PC-3 (cell line): ENCODE data around the gene ATG4D. TPM values are rescaled to one million over a fixed set of nuclear protein-coding genes. Genes with fewer than 3 reads are reported as not detected.

Experiments used
- ATAC-seq: fragments of 200-7000 bp; cut with Tn5 transposase; 2 replicates; pipeline ENCODE4 v1.9.1; 2020; ENCODE audit warnings: mild to moderate bottlenecking, moderate library complexity
- BruUV-seq: library from RNA; stranded (reverse); fragments of 400-500 nt; replicated peaks from 2 replicates; lab custom pipeline; 2021; lab: Mats Ljungman, UMichigan
- CTCF ChIA-PET: fragments of 300-600 bp; sonication (Branson Sonifier 250); formaldehyde crosslinking; loops from one replicate; lab custom pipeline; 2022; ENCODE audit warnings: antibody characterized with exemption; lab: Charles Lee
- POLR2A ChIA-PET: fragments of 300-600 bp; sonication (Branson Sonifier 250); formaldehyde crosslinking; loops from one replicate; lab custom pipeline; 2022; ENCODE audit warnings: antibody characterized with exemption; ENCODE audit not compliant: unreplicated experiment; lab: Charles Lee
- DNase-seq: peaks from one replicate; pipeline ENCODE4 v3.0.0-alpha.2; 2015
- H2AFZ ChIP-seq: fragments of 300-600 bp; sonication (generic); 2 replicates; pipeline ENCODE4 v1.6.0; 2016; ENCODE audit warnings: antibody characterized with exemption, low read length
- H3F3A ChIP-seq: fragments of 300-600 bp; sonication (generic); one replicate; pipeline ENCODE4 v1.6.0; 2017; ENCODE audit warnings: antibody characterized with exemption, low read length, control low read depth, mild to moderate bottlenecking; ENCODE audit not compliant: unreplicated experiment
- H3K27ac ChIP-seq: fragments of 300-600 bp; sonication (generic); 2 replicates; pipeline ENCODE4 v1.5.1; 2016; ENCODE audit warnings: mild to moderate bottlenecking, low read length
- H3K27me3 ChIP-seq: fragments of 300-600 bp; sonication (generic); 2 replicates; pipeline ENCODE4 v1.6.1; 2016; ENCODE audit warnings: low read length, mixed read lengths
- H3K36me3 ChIP-seq: fragments of 300-600 bp; sonication (generic); 2 replicates; pipeline ENCODE4 v1.6.1; 2016; ENCODE audit warnings: low read depth, mixed run types, low read length, mixed read lengths
- H3K4me1 ChIP-seq: fragments of 300-600 bp; sonication (generic); 2 replicates; pipeline ENCODE4 v1.5.1; 2016; ENCODE audit warnings: low read length; ENCODE audit not compliant: insufficient read depth
- H3K4me2 ChIP-seq: fragments of 300-600 bp; sonication (generic); 2 replicates; pipeline ENCODE4 v1.6.0; 2016; ENCODE audit warnings: low read length
- H3K4me3 ChIP-seq: fragments of 300-600 bp; sonication (generic); 2 replicates; pipeline ENCODE4 v1.5.1; 2016; ENCODE audit warnings: mild to moderate bottlenecking, low read length, mixed read lengths
- H3K79me2 ChIP-seq: fragments of 300-600 bp; sonication (generic); 2 replicates; pipeline ENCODE4 v1.6.1; 2017; ENCODE audit warnings: low read length, mixed read lengths
- H3K9ac ChIP-seq: fragments of 300-600 bp; sonication (generic); 2 replicates; pipeline ENCODE4 v1.6.0; 2016; ENCODE audit warnings: mild to moderate bottlenecking, low read length
- H3K9me2 ChIP-seq: fragments of 300-600 bp; sonication (generic); replicated peaks from 2 replicates; pipeline ENCODE4 v1.6.1; 2016; ENCODE audit warnings: mixed run types, low read length, mixed read lengths
- H3K9me3 ChIP-seq: fragments of 300-600 bp; sonication (generic); 2 replicates; pipeline ENCODE4 v1.6.1; 2016; ENCODE audit warnings: low read length, mixed read lengths
- H4K20me1 ChIP-seq: fragments of 300-600 bp; sonication (generic); 2 replicates; pipeline ENCODE4 v1.6.1; 2016; ENCODE audit warnings: low read length, mixed read lengths
- EZH2 ChIP-seq: fragments of 300-600 bp; sonication (generic); IDR thresholded peaks from one replicate; pipeline ENCODE4 v1.6.1; 2017; ENCODE audit warnings: antibody characterized with exemption, mild to moderate bottlenecking, low read length; ENCODE audit not compliant: unreplicated experiment
- EZH2phosphoT487 ChIP-seq: fragments of 300-600 bp; sonication (generic); IDR thresholded peaks from 2 replicates; pipeline ENCODE4 v1.6.1; 2018; ENCODE audit warnings: mild to moderate bottlenecking, antibody characterized with exemption, low read length, borderline replicate concordance
- intact Hi-C: fragments of 100-400 bp; cut with micrococcal nuclease; formaldehyde crosslinking; loops from 2 replicates; pipeline ENCODE4 v1.9.0; 2023
- total RNA-seq: library from RNA; depleted of rRNA; stranded (reverse); fragments of >200 nt; gene quantifications from 2 replicates; pipeline ENCODE4 v1.2.3, GENCODE V29; 2014
- TF ChIP-seq, protein P1 (sequence below): fragments of 300-600 bp; sonication (generic); conservative IDR thresholded peaks from 2 replicates; pipeline ENCODE4 v1.5.1; 2017; ENCODE audit warnings: antibody characterized with exemption, low read depth, mild to moderate bottlenecking, low read length

The ATG4D gene
- total RNA-seq, 1 experiment from 2014 or later: 65.9 TPM

DNA sequence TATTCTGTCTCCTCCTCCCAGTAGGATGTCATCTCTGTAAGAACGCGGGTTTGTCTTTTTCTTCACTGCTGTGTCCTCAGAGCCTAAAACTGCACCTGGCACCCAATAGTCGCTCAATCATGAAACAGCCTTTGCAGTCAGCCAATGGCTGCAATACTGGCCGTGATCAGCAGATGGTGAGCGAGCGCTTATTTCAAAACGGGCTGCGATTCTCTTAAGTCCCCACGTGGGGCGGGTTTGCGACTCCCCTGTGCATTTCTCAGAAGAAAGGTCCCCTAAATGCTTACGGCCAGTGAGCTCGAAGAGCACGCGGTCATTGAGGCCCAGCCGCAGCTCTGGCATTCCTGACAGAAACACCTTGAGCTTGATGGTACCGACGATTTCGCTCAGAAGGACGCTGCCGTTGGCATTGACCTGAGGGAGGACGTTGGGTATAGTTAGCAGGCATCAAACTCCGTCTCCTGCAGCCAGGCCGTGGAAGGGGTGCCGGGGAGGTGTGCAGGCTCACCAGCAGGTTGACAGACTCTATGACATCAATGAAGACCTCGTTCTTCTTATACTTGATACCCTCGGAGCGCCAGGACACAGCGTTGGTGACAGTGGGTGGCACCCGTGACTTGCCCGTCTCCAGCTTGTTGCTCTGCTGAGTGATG, 37.4 kb downstream of the ATG4D start:
- Histone ChIP-seq H2AFZ (peak overlapping the region; percentile 85), H3K36me3 (no peaks in the 10 kb centered on the region; the same call in 1 of the 2 replicates), H3K9ac (no peak overlapping the region), H3K27me3 (no peaks in the 10 kb centered on the region), H3K9me2 (no peaks in the 10 kb centered on the region), H3K27ac (no peak overlapping the region), H3K4me2 (peak overlapping the region; percentile 49), H4K20me1 (no peaks in the 10 kb centered on the region), H3F3A (no peaks in the 10 kb centered on the region), H3K4me1 (no peaks in the 10 kb centered on the region), H3K79me2 (no peaks in the 10 kb centered on the region), H3K4me3 (no peak overlapping the region), H3K9me3 (no peaks in the 10 kb centered on the region)
- CTCF ChIA-PET: interaction anchor here (0.5 to 3.8 kb wide), 9 partner anchors 17 to 278 kb away, joined by 3 to 90 read pairs (median 4); no protein-coding TSS in a partner anchor
- TF ChIP-seq, protein P1, sequence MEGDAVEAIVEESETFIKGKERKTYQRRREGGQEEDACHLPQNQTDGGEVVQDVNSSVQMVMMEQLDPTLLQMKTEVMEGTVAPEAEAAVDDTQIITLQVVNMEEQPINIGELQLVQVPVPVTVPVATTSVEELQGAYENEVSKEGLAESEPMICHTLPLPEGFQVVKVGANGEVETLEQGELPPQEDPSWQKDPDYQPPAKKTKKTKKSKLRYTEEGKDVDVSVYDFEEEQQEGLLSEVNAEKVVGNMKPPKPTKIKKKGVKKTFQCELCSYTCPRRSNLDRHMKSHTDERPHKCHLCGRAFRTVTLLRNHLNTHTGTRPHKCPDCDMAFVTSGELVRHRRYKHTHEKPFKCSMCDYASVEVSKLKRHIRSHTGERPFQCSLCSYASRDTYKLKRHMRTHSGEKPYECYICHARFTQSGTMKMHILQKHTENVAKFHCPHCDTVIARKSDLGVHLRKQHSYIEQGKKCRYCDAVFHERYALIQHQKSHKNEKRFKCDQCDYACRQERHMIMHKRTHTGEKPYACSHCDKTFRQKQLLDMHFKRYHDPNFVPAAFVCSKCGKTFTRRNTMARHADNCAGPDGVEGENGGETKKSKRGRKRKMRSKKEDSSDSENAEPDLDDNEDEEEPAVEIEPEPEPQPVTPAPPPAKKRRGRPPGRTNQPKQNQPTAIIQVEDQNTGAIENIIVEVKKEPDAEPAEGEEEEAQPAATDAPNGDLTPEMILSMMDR: peak; percentile 99
- TF ChIP-seq EZH2: no peak
- ATAC-seq (peak; percentile 91), DNase-seq (peak; percentile 98)
- POLR2A ChIA-PET: no interaction called here
- intact Hi-C loops: loop anchor here (1.0 kb wide), 3 partner anchors 44 to 118 kb away; partner anchors contain the start of gene SLC44A2
- no TSS peak for BruUV-seq

DNA sequence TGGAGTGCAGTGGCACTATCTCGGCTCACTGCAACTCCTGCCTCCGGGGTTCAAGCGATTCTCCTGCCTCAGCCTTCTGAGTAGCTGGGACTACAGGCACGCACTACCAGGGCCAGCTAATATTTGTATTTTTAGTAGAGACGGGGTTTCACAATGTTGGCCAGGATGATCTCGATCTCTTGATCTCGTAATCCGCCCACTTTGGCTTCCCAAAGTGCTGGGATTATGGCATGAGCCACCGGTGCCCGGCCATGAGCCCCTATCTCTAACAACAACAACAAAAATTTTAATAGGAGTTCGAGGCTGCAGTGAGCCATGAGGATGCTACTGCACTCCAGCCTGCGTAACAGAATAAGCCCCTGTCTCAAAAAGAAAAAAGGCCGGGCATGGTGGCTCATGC, 38.4 kb downstream of the ATG4D start:
- peaks cover 7% of the 10 kb centered on the region; the same call in 1 of the 2 replicates for H3K27me3 ChIP-seq
- no peak overlapping the region for H3K4me2 ChIP-seq
- ChIA-PET POLR2A (no interaction called here), CTCF (interaction anchor here (1.6 to 3.8 kb wide), 2 partner anchors 62 to 118 kb away, joined by 17 to 90 read pairs; no protein-coding TSS in a partner anchor)
- no peaks in the 10 kb centered on the region for H3K9me3 ChIP-seq
- H3K79me2 ChIP-seq: no peaks in the 10 kb centered on the region
- H2AFZ ChIP-seq: no peak overlapping the region
- no peaks in the 10 kb centered on the region for H4K20me1 ChIP-seq
- no peak overlapping the region for H3K9ac ChIP-seq
- no peak overlapping the region for H3K27ac ChIP-seq
- BruUV-seq: no TSS peak
- ATAC-seq (no peak), DNase-seq (no peak)
- intact Hi-C loops: no loop called here
- no peaks in the 10 kb centered on the region; the same call in 1 of the 2 replicates for H3K36me3 ChIP-seq
- H3K4me3 ChIP-seq: no peak overlapping the region
- no peaks in the 10 kb centered on the region for H3K4me1 ChIP-seq
- no peaks in the 10 kb centered on the region for H3F3A ChIP-seq
- TF ChIP-seq, protein P1: no peak
- TF ChIP-seq EZH2: no peak
- TF ChIP-seq EZH2phosphoT487: no peak
- H3K9me2 ChIP-seq: no peaks in the 10 kb centered on the region
